WTC11 (cell line): ENCODE results near the gene MAPK8IP2. TPM values are rescaled to one million over a fixed set of nuclear protein-coding genes. Genes with fewer than 3 reads are reported as not detected.

ENCODE experiments used
- ATAC-seq: fragments of 200-7000 bp; cut with Tn5 transposase; 2 replicates; pipeline ENCODE4 v1.10.0; 2021; ENCODE audit warnings: mild to moderate bottlenecking, moderate library complexity
- CTCF ChIA-PET: fragments of 300-600 bp; sonication (Branson Sonifier 250); formaldehyde crosslinking; loops from one replicate; lab custom pipeline; 2021; ENCODE audit warnings: antibody characterized with exemption; lab: Charles Lee
- POLR2A ChIA-PET: fragments of 350-600 bp; sonication (Branson Sonifier 250); formaldehyde crosslinking; loops from one replicate; lab custom pipeline; 2021; ENCODE audit warnings: antibody characterized with exemption; lab: Charles Lee
- DNase-seq: peaks from one replicate; pipeline ENCODE4 v3.0.0; 2021; ENCODE audit warnings: low spot score
- H3K27ac Mint-ChIP-seq: 2 replicates; pipeline ENCODE4 v1.8.0; 2021; ENCODE audit warnings: mixed read lengths
- H3K27me3 Mint-ChIP-seq: 2 replicates; pipeline ENCODE4 v1.8.0; 2021; ENCODE audit warnings: low read depth, mild to moderate bottlenecking, moderate library complexity, mixed read lengths
- H3K36me3 Mint-ChIP-seq: 2 replicates; pipeline ENCODE4 v1.8.0; 2021; ENCODE audit warnings: mixed read lengths
- H3K4me1 Mint-ChIP-seq: 2 replicates; pipeline ENCODE4 v1.8.0; 2022; ENCODE audit warnings: mixed read lengths
- H3K4me3 Mint-ChIP-seq: 2 replicates; pipeline ENCODE4 v1.8.0; 2021; ENCODE audit warnings: mild to moderate bottlenecking, moderate library complexity, mixed read lengths
- H3K9me3 Mint-ChIP-seq: 2 replicates; pipeline ENCODE4 v1.8.0; 2021; ENCODE audit warnings: mixed read lengths
- ATF3 ChIP-seq: sonication (generic); formaldehyde crosslinking; conservative IDR thresholded peaks from 2 replicates; pipeline ENCODE4 v1.8.1; 2022; ENCODE audit warnings: mild to moderate bottlenecking, missing genetic modification reagents
- ATF6 ChIP-seq: sonication (generic); formaldehyde crosslinking; IDR thresholded peaks from 2 replicates; pipeline ENCODE4 v1.8.1; 2023; ENCODE audit warnings: mild to moderate bottlenecking, missing genetic modification reagents
- E2F1 ChIP-seq: sonication (generic); formaldehyde crosslinking; IDR thresholded peaks from 2 replicates; pipeline ENCODE4 v1.8.0; 2022; ENCODE audit warnings: mild to moderate bottlenecking, missing genetic modification reagents
- E2F5 ChIP-seq: sonication (generic); formaldehyde crosslinking; IDR thresholded peaks from 2 replicates; pipeline ENCODE4 v1.8.1; 2022; ENCODE audit warnings: mild to moderate bottlenecking, moderate library complexity, missing genetic modification reagents
- FOXJ3 ChIP-seq: sonication (generic); formaldehyde crosslinking; IDR thresholded peaks from 2 replicates; pipeline ENCODE4 v1.9.0; 2021; ENCODE audit warnings: missing genetic modification reagents, mild to moderate bottlenecking, borderline replicate concordance
- GRHL2 ChIP-seq: fragments of 250-450 bp; sonication (Bioruptor Pico); IDR thresholded peaks from 2 replicates; pipeline ENCODE4 v1.8.0; 2022; ENCODE audit warnings: mild to moderate bottlenecking, moderate library complexity; ENCODE audit not compliant: insufficient replicate concordance, severe bottlenecking
- HMGXB4 ChIP-seq: sonication (generic); formaldehyde crosslinking; IDR thresholded peaks from 2 replicates; pipeline ENCODE4 v1.8.1; 2023; ENCODE audit warnings: mild to moderate bottlenecking, moderate library complexity, missing genetic modification reagents
- MXD4 ChIP-seq: fragments of 250-450 bp; sonication (Bioruptor Pico); IDR thresholded peaks from 2 replicates; pipeline ENCODE4 v1.8.0; 2021; ENCODE audit warnings: mild to moderate bottlenecking, moderate library complexity, borderline replicate concordance
- NFE2L1 ChIP-seq: sonication (generic); formaldehyde crosslinking; IDR thresholded peaks from 2 replicates; pipeline ENCODE4 v1.8.1; 2023; ENCODE audit warnings: missing genetic modification reagents
- OVOL2 ChIP-seq: fragments of 250-450 bp; sonication (Bioruptor Pico); IDR thresholded peaks from 2 replicates; pipeline ENCODE4 v1.9.0; 2021; ENCODE audit warnings: mild to moderate bottlenecking, borderline replicate concordance
- SMAD3 ChIP-seq: sonication (generic); formaldehyde crosslinking; IDR thresholded peaks from 2 replicates; pipeline ENCODE4 v1.8.0; 2022; ENCODE audit warnings: missing genetic modification reagents, mild to moderate bottlenecking, borderline replicate concordance
- STAT6 ChIP-seq: sonication (generic); formaldehyde crosslinking; conservative IDR thresholded peaks from 2 replicates; pipeline ENCODE4 v1.8.1; 2023; ENCODE audit warnings: mild to moderate bottlenecking, low read depth, missing genetic modification reagents, moderate library complexity
- TCF7 ChIP-seq: sonication (generic); formaldehyde crosslinking; IDR thresholded peaks from 2 replicates; pipeline ENCODE4 v1.8.0; 2022; ENCODE audit warnings: mild to moderate bottlenecking, low read depth, missing genetic modification reagents, moderate library complexity
- TEAD1 ChIP-seq: sonication (generic); formaldehyde crosslinking; IDR thresholded peaks from 2 replicates; pipeline ENCODE4 v1.8.0; 2022; ENCODE audit warnings: mild to moderate bottlenecking, missing genetic modification reagents
- ZBTB43 ChIP-seq: sonication (generic); formaldehyde crosslinking; IDR thresholded peaks from 2 replicates; pipeline ENCODE4 v1.8.1; 2023; ENCODE audit warnings: mild to moderate bottlenecking, missing genetic modification reagents
- ZNF121 ChIP-seq: sonication (generic); formaldehyde crosslinking; IDR thresholded peaks from 2 replicates; pipeline ENCODE4 v1.8.0; 2023; ENCODE audit warnings: missing genetic modification reagents
- ZNF232 ChIP-seq: sonication (generic); formaldehyde crosslinking; IDR thresholded peaks from 2 replicates; pipeline ENCODE4 v1.8.0; 2022; ENCODE audit warnings: mild to moderate bottlenecking, missing genetic modification reagents
- ZNF263 ChIP-seq: sonication (generic); formaldehyde crosslinking; IDR thresholded peaks from 2 replicates; pipeline ENCODE4 v1.8.1; 2022; ENCODE audit warnings: low read depth, mild to moderate bottlenecking, moderate library complexity, missing genetic modification reagents
- ZNF416 ChIP-seq: fragments of 250-450 bp; sonication (Bioruptor Pico); IDR thresholded peaks from 2 replicates; pipeline ENCODE4 v1.9.0; 2021; ENCODE audit warnings: mild to moderate bottlenecking, inconsistent platforms
- ZNF425 ChIP-seq: fragments of 250-450 bp; sonication (Bioruptor Pico); conservative IDR thresholded peaks from 2 replicates; pipeline ENCODE4 v1.9.0; 2021; ENCODE audit warnings: mild to moderate bottlenecking
- ZNF671 ChIP-seq: fragments of 250-450 bp; sonication (Bioruptor Pico); IDR thresholded peaks from 2 replicates; pipeline ENCODE4 v1.8.0; 2021; ENCODE audit warnings: mild to moderate bottlenecking
- total RNA-seq: library from RNA; stranded (reverse); gene quantifications from 3 replicates; pipeline ENCODE4 v1.2.3, GENCODE V29; 2021

MAPK8IP2 gene
- total RNA-seq, 1 experiment from 2014 or later = 4.9 TPM

GRCh38 chr22:50603511-50604255 is 3.1 kb downstream of the MAPK8IP2 start (continued):
- no peak for TF ChIP-seq ATF6 (CRISPR knock-in tag)
- no peak for TF ChIP-seq OVOL2
- no peak for TF ChIP-seq ATF3 (CRISPR knock-in tag)
- TF ChIP-seq NFE2L1 (CRISPR knock-in tag) = no peak
- no peak for TF ChIP-seq MXD4 (CRISPR knock-in tag)
- TF ChIP-seq HMGXB4 (CRISPR knock-in tag) = no peak

GRCh38 chr22:50604256-50605001 is 3.8 kb downstream of the MAPK8IP2 start:
- Mint-ChIP-seq H3K4me3 (no peak overlapping the region), H3K27ac (no peak overlapping the region), H3K4me1 (peaks cover 12% of the 10 kb centered on the region; the same call in 1 of the 2 replicates), H3K27me3 (peaks cover 37% of the 10 kb centered on the region), H3K36me3 (no peaks in the 10 kb centered on the region), H3K9me3 (no peaks in the 10 kb centered on the region)
- DNase-seq (no peak), ATAC-seq (no peak)
- CTCF ChIA-PET = interaction anchor here (0.9 to 1.3 kb wide), 5 partner anchors 17 to 170 kb away, joined by 3 to 5 read pairs (median 3); partner anchors contain the start of gene SYCE3
- POLR2A ChIA-PET = no interaction called here
- TF ChIP-seq NFE2L1 (CRISPR knock-in tag) (no peak), E2F5 (CRISPR knock-in tag) (no peak), SMAD3 (CRISPR knock-in tag) (no peak), ZNF263 (CRISPR knock-in tag) (no peak), ZNF425 (CRISPR knock-in tag) (no peak), GRHL2 (CRISPR knock-in tag) (no peak), ZNF121 (no peak), ZBTB43 (CRISPR knock-in tag) (no peak), FOXJ3 (CRISPR knock-in tag) (no peak), TEAD1 (CRISPR knock-in tag) (no peak), ZNF671 (no peak), E2F1 (CRISPR knock-in tag) (no peak), TCF7 (CRISPR knock-in tag) (no peak), STAT6 (CRISPR knock-in tag) (no peak), ATF3 (CRISPR knock-in tag) (no peak), ZNF416 (CRISPR knock-in tag) (no peak), ZNF232 (CRISPR knock-in tag) (no peak)
